ENCODE results near the gene C4B. TPM values are rescaled to one million over a fixed set of nuclear protein-coding genes. Genes with fewer than 3 reads are reported as not detected.

Gene C4B
- total RNA-seq, 1 donor from 2014 or later = 3.2 TPM

DNA sequence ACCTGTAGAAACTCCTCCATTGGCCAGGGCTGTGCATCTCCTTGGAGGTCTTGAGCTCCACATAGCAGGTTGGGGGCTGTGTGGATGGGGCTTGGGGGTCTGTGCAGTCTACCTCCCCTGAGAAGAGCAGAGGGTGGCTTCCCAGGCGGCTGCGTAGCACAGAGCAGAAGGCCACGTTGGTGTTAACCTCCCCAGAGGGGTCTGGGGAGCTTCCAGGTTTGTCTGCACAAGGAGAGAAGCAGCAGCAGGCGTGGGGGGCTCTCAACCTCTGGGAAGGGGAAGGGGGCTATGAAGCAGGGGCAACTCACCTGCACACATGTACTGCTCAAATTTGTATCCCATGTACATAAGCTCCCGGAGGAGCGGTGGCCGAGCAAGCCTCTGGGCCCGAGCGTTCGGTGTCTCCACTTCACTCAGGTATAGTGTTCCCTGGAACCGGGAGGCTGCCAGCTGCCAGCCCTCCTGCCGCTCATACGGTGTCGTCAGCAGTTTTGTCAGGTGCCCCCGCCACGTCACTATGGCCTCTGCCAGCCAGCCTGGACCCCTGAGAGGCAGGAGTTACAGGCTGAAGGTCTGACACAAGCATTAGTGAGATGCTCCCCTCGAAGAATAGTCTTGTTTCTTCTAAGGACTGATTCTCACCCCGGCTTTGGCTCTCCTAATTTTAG lies 43.9 kb upstream of the C4B start:
- H4K20me1 ChIP-seq (ENCODE audit: insufficient read depth, low read length) = peaks cover 15% of the 10 kb centered on the region
- peak overlapping the region; percentile 93 for H3K4me3 Mint-ChIP-seq (ENCODE audit: unreplicated experiment)
- H3K9ac ChIP-seq (ENCODE audit: low read length) = peak overlapping the region; percentile 90
- H3K36me3 Mint-ChIP-seq (ENCODE audit: low read depth, unreplicated experiment) = peaks cover 25% of the 10 kb centered on the region
- peak overlapping the region; percentile 87 for H3K4me3 ChIP-seq (ENCODE audit: insufficient read depth, low read depth, low read length)
- H3K9me3 Mint-ChIP-seq (ENCODE audit: unreplicated experiment) = no peaks in the 10 kb centered on the region
- H3K79me2 ChIP-seq (ENCODE audit: insufficient read depth, low read length) = peaks cover 49% of the 10 kb centered on the region
- H3K27ac ChIP-seq (ENCODE audit: low read depth, low read length) = peak overlapping the region; percentile 92
- no peaks in the 10 kb centered on the region for H3K9me3 ChIP-seq (ENCODE audit: insufficient read depth, low read depth, low read length)
- peaks cover 13% of the 10 kb centered on the region for H3K36me3 ChIP-seq (ENCODE audit: insufficient read depth, low read length)
- TF ChIP-seq, protein P1, sequence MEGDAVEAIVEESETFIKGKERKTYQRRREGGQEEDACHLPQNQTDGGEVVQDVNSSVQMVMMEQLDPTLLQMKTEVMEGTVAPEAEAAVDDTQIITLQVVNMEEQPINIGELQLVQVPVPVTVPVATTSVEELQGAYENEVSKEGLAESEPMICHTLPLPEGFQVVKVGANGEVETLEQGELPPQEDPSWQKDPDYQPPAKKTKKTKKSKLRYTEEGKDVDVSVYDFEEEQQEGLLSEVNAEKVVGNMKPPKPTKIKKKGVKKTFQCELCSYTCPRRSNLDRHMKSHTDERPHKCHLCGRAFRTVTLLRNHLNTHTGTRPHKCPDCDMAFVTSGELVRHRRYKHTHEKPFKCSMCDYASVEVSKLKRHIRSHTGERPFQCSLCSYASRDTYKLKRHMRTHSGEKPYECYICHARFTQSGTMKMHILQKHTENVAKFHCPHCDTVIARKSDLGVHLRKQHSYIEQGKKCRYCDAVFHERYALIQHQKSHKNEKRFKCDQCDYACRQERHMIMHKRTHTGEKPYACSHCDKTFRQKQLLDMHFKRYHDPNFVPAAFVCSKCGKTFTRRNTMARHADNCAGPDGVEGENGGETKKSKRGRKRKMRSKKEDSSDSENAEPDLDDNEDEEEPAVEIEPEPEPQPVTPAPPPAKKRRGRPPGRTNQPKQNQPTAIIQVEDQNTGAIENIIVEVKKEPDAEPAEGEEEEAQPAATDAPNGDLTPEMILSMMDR (IDR thresholded peaks at IDR 0.05; ENCODE audit: insufficient read depth, low read depth, low read length) = no peak
- no peak overlapping the region for H2AFZ ChIP-seq (ENCODE audit: low read depth, low read length)
- H3K27me3 Mint-ChIP-seq (ENCODE audit: low read depth, unreplicated experiment) = no peaks in the 10 kb centered on the region
- DNase-seq (ENCODE audit: low read depth) (no peak), FAIRE-seq (no peak)
- H3K4me1 ChIP-seq (ENCODE audit: insufficient read depth, low read length) = peaks cover 35% of the 10 kb centered on the region
- H3K4me1 Mint-ChIP-seq (ENCODE audit: low read depth, unreplicated experiment) = peaks cover 20% of the 10 kb centered on the region
- H3K4me2 ChIP-seq (ENCODE audit: low read length) = peak overlapping the region; percentile 99
- no peaks in the 10 kb centered on the region for H3K27me3 ChIP-seq (ENCODE audit: insufficient read depth, low read length)
- H3K27ac Mint-ChIP-seq (ENCODE audit: unreplicated experiment) = no peak overlapping the region

DNA sequence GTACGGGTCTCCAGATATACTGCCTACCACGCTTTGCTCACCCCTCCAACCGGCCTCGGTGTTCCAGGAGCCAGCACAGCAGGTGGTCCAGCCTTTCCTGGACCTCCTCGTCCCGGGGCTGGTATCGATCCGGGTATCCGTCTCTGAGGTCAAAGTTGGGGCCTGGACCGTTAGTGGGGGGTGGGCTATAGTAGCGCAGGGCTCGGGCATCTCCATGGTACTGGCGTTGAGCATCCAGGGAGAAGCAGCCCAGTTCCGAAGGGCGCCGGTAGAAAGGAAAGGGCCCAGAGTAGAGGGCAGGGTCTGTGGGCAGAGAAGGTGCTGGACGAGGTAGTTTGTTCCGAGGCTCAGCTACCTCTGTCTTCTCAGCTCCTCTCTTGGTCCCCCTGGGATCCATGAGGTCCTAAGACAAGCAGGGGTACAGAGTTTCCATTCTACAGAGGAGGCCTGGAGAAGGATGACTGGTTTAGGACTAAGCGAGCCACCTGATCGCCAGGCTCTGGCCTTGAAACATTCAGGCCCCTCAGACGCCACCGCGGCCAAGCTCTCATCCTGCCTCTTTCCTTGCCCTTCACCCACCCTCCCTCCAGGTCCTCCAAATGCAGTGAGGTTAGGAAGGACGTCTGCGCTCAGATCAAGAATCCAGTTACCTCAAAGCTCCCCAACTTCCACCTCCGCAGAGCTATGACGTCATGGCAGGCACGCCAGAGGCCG lies 43.2 kb upstream of the C4B start:
- peak overlapping the region; percentile 73 for H2AFZ ChIP-seq (ENCODE audit: low read depth, low read length)
- peak overlapping the region; percentile 87 for H3K4me3 ChIP-seq (ENCODE audit: insufficient read depth, low read depth, low read length)
- no peak for TF ChIP-seq EZH2 (IDR thresholded peaks at IDR 0.05; ENCODE audit: insufficient read depth, low read length)
- TF ChIP-seq, protein P1 (IDR thresholded peaks at IDR 0.05; ENCODE audit: insufficient read depth, low read depth, low read length) = no peak
- DNase-seq (ENCODE audit: low read depth) (no peak), FAIRE-seq (no peak)
- H3K4me2 ChIP-seq (ENCODE audit: low read length) = peak overlapping the region; percentile 99
- peaks cover 13% of the 10 kb centered on the region for H3K36me3 ChIP-seq (ENCODE audit: insufficient read depth, low read length)
- H3K4me1 ChIP-seq (ENCODE audit: insufficient read depth, low read length) = peaks cover 35% of the 10 kb centered on the region
- peak overlapping the region; percentile 90 for H3K9ac ChIP-seq (ENCODE audit: low read length)
- H3K27ac ChIP-seq (ENCODE audit: low read depth, low read length) = peak overlapping the region; percentile 92
- peak overlapping the region; percentile 98 for H3K27ac Mint-ChIP-seq (ENCODE audit: unreplicated experiment)
- peak overlapping the region; percentile 93 for H3K4me3 Mint-ChIP-seq (ENCODE audit: unreplicated experiment)
- H3K36me3 Mint-ChIP-seq (ENCODE audit: low read depth, unreplicated experiment) = peaks cover 25% of the 10 kb centered on the region
- peaks cover 20% of the 10 kb centered on the region for H3K4me1 Mint-ChIP-seq (ENCODE audit: low read depth, unreplicated experiment)
- H3K79me2 ChIP-seq (ENCODE audit: insufficient read depth, low read length) = peaks cover 49% of the 10 kb centered on the region
- H3K9me3 Mint-ChIP-seq (ENCODE audit: unreplicated experiment) = no peaks in the 10 kb centered on the region
- no peaks in the 10 kb centered on the region for H3K27me3 Mint-ChIP-seq (ENCODE audit: low read depth, unreplicated experiment)
- H3K27me3 ChIP-seq (ENCODE audit: insufficient read depth, low read length) = no peaks in the 10 kb centered on the region
- no peaks in the 10 kb centered on the region for H3K9me3 ChIP-seq (ENCODE audit: insufficient read depth, low read depth, low read length)
- peaks cover 15% of the 10 kb centered on the region for H4K20me1 ChIP-seq (ENCODE audit: insufficient read depth, low read length)

Measured in astrocyte (in vitro differentiated cells and primary cell).